Endothelial cell of umbilical vein (primary cell): Measurements from ENCODE around the gene ADGRF3. TPM values are rescaled to one million over a fixed set of nuclear protein-coding genes. Genes with fewer than 3 reads are reported as not detected.

Experiments used
- BruUV-seq: library from RNA; stranded (reverse); fragments of 400-500 nt; replicated peaks from 2 replicates; lab custom pipeline; 2021; lab: Mats Ljungman, UMichigan
- CTCF ChIA-PET: fragments of 300-600, 350-600 bp; sonication (Branson Sonifier 250); formaldehyde crosslinking; loops from one replicate; lab custom pipeline; 2021; ENCODE audit warnings: antibody characterized with exemption, inconsistent platforms; lab: Charles Lee
- POLR2A ChIA-PET: fragments of 300-600, 350-600 bp; sonication (Branson Sonifier 250); formaldehyde crosslinking; loops from one replicate; lab custom pipeline; 2021; ENCODE audit warnings: antibody characterized with exemption, inconsistent platforms; lab: Charles Lee
- DNase-seq: peaks from one replicate; pipeline ENCODE4 v3.0.0-alpha.2; 2011; ENCODE audit warnings: low read depth, low spot score
- FAIRE-seq: peaks from 2 replicates; lab custom pipeline; 2011; peaks lifted over from hg19 to GRCh38; lab: Jason Lieb, UNC
- H2AFZ ChIP-seq: 2 replicates; pipeline ENCODE4 v1.6.0; 2012; ENCODE audit warnings: low read depth, low read length, control low read depth, inconsistent platforms
- H3K27ac ChIP-seq: 2 replicates; pipeline ENCODE4 v1.5.1; 2011; ENCODE audit warnings: low read depth, mild to moderate bottlenecking, control low read depth, low read length, moderate library complexity; ENCODE audit not compliant: insufficient read depth
- H3K27me3 ChIP-seq, 2 experiments: 2 replicates each; pipeline versions ENCODE4 v1.6.0 to v1.6.1; 2011; ENCODE audit warnings: low read length in 2 of 2, mixed read lengths in 1 of 2; ENCODE audit not compliant: control insufficient read depth in 2 of 2, insufficient read depth in 2 of 2
- H3K36me3 ChIP-seq, 2 experiments: 2 replicates in 1 of 2; 3 replicates in 1 of 2; pipeline ENCODE4 v1.5.1; 2011; ENCODE audit warnings: low read length in 2 of 2, mild to moderate bottlenecking in 1 of 2, moderate library complexity in 1 of 2; ENCODE audit not compliant: control insufficient read depth in 2 of 2, insufficient read depth in 2 of 2; ENCODE audit errors: extremely low read depth in 1 of 2
- H3K4me1 ChIP-seq: 3 replicates; pipeline ENCODE4 v1.5.1; 2011; ENCODE audit warnings: mild to moderate bottlenecking, low read length; ENCODE audit not compliant: control insufficient read depth, insufficient read depth; ENCODE audit errors: extremely low read depth
- H3K4me2 ChIP-seq: 2 replicates; pipeline ENCODE4 v1.6.1; 2011; ENCODE audit warnings: low read length, control low read depth, mixed read lengths; ENCODE audit not compliant: insufficient read depth
- H3K4me3 ChIP-seq, 3 experiments: fragments of 200-600 bp in 1 of 3; sonication (generic), shearing (Covaris generic) in 1 of 3; replicated peaks in 1 of 3; 2 replicates each; pipeline ENCODE4 v1.5.1; 2011 to 2016; ENCODE audit warnings: control low read depth in 3 of 3, low read length in 3 of 3, mild to moderate bottlenecking in 2 of 3, inconsistent platforms in 1 of 3, low read depth in 1 of 3, moderate library complexity in 1 of 3; ENCODE audit not compliant: insufficient read depth in 1 of 3
- H3K79me2 ChIP-seq: 2 replicates; pipeline ENCODE4 v1.6.0; 2012; ENCODE audit warnings: low read length, inconsistent platforms; ENCODE audit not compliant: control insufficient read depth, insufficient read depth
- H3K9ac ChIP-seq: replicated peaks from 2 replicates; pipeline ENCODE3; 2011; ENCODE audit warnings: low read length, control low read depth; ENCODE audit not compliant: insufficient read depth; ENCODE audit errors: extremely low read depth
- H3K9me1 ChIP-seq: replicated peaks from 3 replicates; pipeline ENCODE4 v1.6.0; 2011; ENCODE audit warnings: mild to moderate bottlenecking, low read length; ENCODE audit not compliant: control insufficient read depth, insufficient read depth; ENCODE audit errors: extremely low read depth
- H3K9me3 ChIP-seq: replicated peaks from 2 replicates; pipeline ENCODE4 v1.5.1; 2012; ENCODE audit warnings: low read length, inconsistent platforms; ENCODE audit not compliant: control insufficient read depth, insufficient read depth
- H4K20me1 ChIP-seq: replicated peaks from 2 replicates; pipeline ENCODE3; 2011; ENCODE audit warnings: mild to moderate bottlenecking, low read length; ENCODE audit not compliant: control insufficient read depth, insufficient read depth; ENCODE audit errors: extremely low read depth
- CTCF ChIP-seq, 2 donors: IDR thresholded peaks; 1 replicate in 1 of 2; 2 replicates in 1 of 2; pipeline ENCODE4 v1.5.1; 2011; ENCODE audit warnings: low read length in 2 of 2, mild to moderate bottlenecking in 2 of 2, moderate library complexity in 2 of 2, control low read depth in 1 of 2, inconsistent platforms in 1 of 2, low read depth in 1 of 2; ENCODE audit not compliant: insufficient read depth in 1 of 2; ENCODE audit errors: extremely low read depth in 1 of 2
- EZH2 ChIP-seq: IDR thresholded peaks from 2 replicates; pipeline ENCODE4 v1.6.1; 2012; ENCODE audit warnings: borderline replicate concordance, low read depth, mild to moderate bottlenecking, moderate library complexity, low read length, inconsistent platforms; ENCODE audit not compliant: severe bottlenecking
- FOS ChIP-seq: IDR thresholded peaks from 2 replicates; pipeline ENCODE4 v1.6.1; 2011; ENCODE audit warnings: mild to moderate bottlenecking, low read length, moderate library complexity, borderline replicate concordance; ENCODE audit not compliant: insufficient read depth
- GATA2 ChIP-seq: IDR thresholded peaks from 2 replicates; pipeline ENCODE4 v1.7.0; 2011; ENCODE audit warnings: low read depth, mild to moderate bottlenecking, moderate library complexity, mixed read lengths, low read length; ENCODE audit not compliant: insufficient read length, insufficient read depth
- JUN ChIP-seq: IDR thresholded peaks from 2 replicates; pipeline ENCODE4 v1.6.1; 2011; ENCODE audit warnings: borderline replicate concordance, low read depth; ENCODE audit not compliant: insufficient read length, insufficient read depth
- MAX ChIP-seq: IDR thresholded peaks from 2 replicates; pipeline ENCODE4 v1.6.1; 2011; ENCODE audit not compliant: insufficient read depth, insufficient read length
- MYC ChIP-seq: IDR thresholded peaks from one replicate; pipeline ENCODE4 v1.6.1; 2011; ENCODE audit warnings: mild to moderate bottlenecking, low read depth, low read length
- POLR2A ChIP-seq: IDR thresholded peaks from 2 replicates; pipeline ENCODE4 v1.6.1; 2012; ENCODE audit warnings: low read depth, mild to moderate bottlenecking, control low read depth, low read length
- POLR2AphosphoS5 ChIP-seq: IDR thresholded peaks from 2 replicates; pipeline ENCODE4 v1.6.1; 2012; ENCODE audit warnings: low read depth, mild to moderate bottlenecking, control low read depth, low read length, moderate library complexity; ENCODE audit not compliant: insufficient read depth
- dilution Hi-C: fragments of 300-500 bp; cut with MboI; formaldehyde crosslinking; loops from one replicate; pipeline ENCODE4 v1.15.0; 2019; ENCODE audit warnings: low sequenced_read_pairs; ENCODE audit not compliant: extremely low pct_ligation_motif_present
- intact Hi-C: fragments of 100-400 bp; cut with micrococcal nuclease; formaldehyde crosslinking; loops from one replicate; pipeline ENCODE4 v1.10.0; 2022
- polyA plus RNA-seq, 4 experiments: library from polyadenylated mRNA; depleted of rRNA in 3 of 4; stranded (reverse) in 3 of 4; unstranded in 1 of 4; fragments of >200 nt; gene quantifications; 2 replicates each; pipeline versions ENCODE4 v1.2.1 to v1.2.3, GENCODE V29; 2011 to 2012; ENCODE audit warnings: missing spikeins in 1 of 4
- total RNA-seq: library from RNA; stranded (reverse); gene quantifications from 2 replicates; pipeline ENCODE4 v1.2.3, GENCODE V29; 2021

ADGRF3 gene
- total and polyA plus RNA-seq, 2 donors (not counting 3 experiments of a cell fraction or from before 2014, with no cell fraction given) = 0.21 to 0.73 TPM

GRCh38 chr2:26340831-26341230 lies 5.8 kb downstream of the ADGRF3 start:
- FAIRE-seq (no peak), DNase-seq (no peak)
- no peaks in the 10 kb centered on the region for H3K36me3 ChIP-seq
- no peak overlapping the region for H3K4me2 ChIP-seq
- CTCF ChIA-PET = no interaction called here
- H4K20me1 ChIP-seq = no peaks in the 10 kb centered on the region
- H3K4me1 ChIP-seq = peaks cover 8% of the 10 kb centered on the region
- no peak overlapping the region for H3K27ac ChIP-seq
- H3K4me3 ChIP-seq = no peak overlapping the region
- H3K79me2 ChIP-seq = peaks cover 2% of the 10 kb centered on the region
- H3K9ac ChIP-seq = no peak overlapping the region
- H3K27me3 ChIP-seq = no peaks in the 10 kb centered on the region
- no peaks in the 10 kb centered on the region for H3K9me3 ChIP-seq
- TF ChIP-seq POLR2AphosphoS5 = no peak
- no peak for TF ChIP-seq FOS
- no peak for TF ChIP-seq GATA2
- no peak for TF ChIP-seq MYC
- no peak for TF ChIP-seq POLR2A
- no peak for TF ChIP-seq JUN
- TF ChIP-seq EZH2 = no peak
- TF ChIP-seq MAX = no peak
- TF ChIP-seq CTCF (IDR thresholded peaks at IDR 0.05; ENCODE audit: extremely low read depth in 1 of 2, insufficient read depth in 1 of 2, low read depth in 1 of 2, low read length in 2 of 2) = no peak
- POLR2A ChIA-PET = no interaction called here
- BruUV-seq = no TSS peak
- no peaks in the 10 kb centered on the region for H3K9me1 ChIP-seq
- no peak overlapping the region for H2AFZ ChIP-seq
- dilution Hi-C loops = no loop called here
- intact Hi-C loops = no loop called here
